Neural cell (in vitro differentiated cells): ENCODE measurements around the gene KLHDC7B. TPM values are rescaled to one million over a fixed set of nuclear protein-coding genes. Genes with fewer than 3 reads are reported as not detected.

Source experiments
- H2AFZ ChIP-seq: fragments of 200-600, 300-800 bp; sonication (generic), shearing (Covaris generic); 2 replicates; pipeline ENCODE4 v1.6.0; 2014; ENCODE audit warnings: low read depth, mild to moderate bottlenecking, antibody characterized with exemption, low read length, moderate library complexity
- H3F3A ChIP-seq: fragments of 200-600 bp; shearing (Covaris generic); 2 replicates; pipeline ENCODE4 v1.6.1; 2016; ENCODE audit warnings: mild to moderate bottlenecking, moderate library complexity, mixed read lengths, antibody characterized with exemption, low read length; ENCODE audit not compliant: insufficient read depth, poor library complexity, severe bottlenecking
- H3K27ac ChIP-seq: fragments of 200-600, 300-800 bp; sonication (generic), shearing (Covaris generic); 2 replicates; pipeline ENCODE4 v1.5.1; 2014; ENCODE audit warnings: mild to moderate bottlenecking, low read length, moderate library complexity
- H3K27me3 ChIP-seq: fragments of 300-800, 200-600 bp; sonication (generic), shearing (Covaris generic); 2 replicates; pipeline ENCODE4 v1.6.0; 2014; ENCODE audit warnings: mild to moderate bottlenecking, low read depth, low read length, moderate library complexity; ENCODE audit not compliant: insufficient read depth
- H3K36me3 ChIP-seq: fragments of 300-800, 200-600 bp; sonication (generic), shearing (Covaris generic); 2 replicates; pipeline ENCODE4 v1.5.1; 2014; ENCODE audit warnings: mild to moderate bottlenecking, antibody characterized with exemption, low read length, moderate library complexity; ENCODE audit not compliant: insufficient read depth
- H3K4me2 ChIP-seq: fragments of 300-800, 200-600 bp; sonication (generic), shearing (Covaris generic); 2 replicates; pipeline ENCODE4 v1.6.0; 2014; ENCODE audit warnings: mild to moderate bottlenecking, low read length
- H3K4me3 ChIP-seq: fragments of 300-800, 200-600 bp; sonication (generic), shearing (Covaris generic); 2 replicates; pipeline ENCODE4 v1.5.1; 2014; ENCODE audit warnings: mild to moderate bottlenecking, low read length, moderate library complexity
- H3K79me2 ChIP-seq: fragments of 200-600 bp; shearing (Covaris generic); replicated peaks from 2 replicates; pipeline ENCODE4 v1.6.0; 2014; ENCODE audit warnings: mild to moderate bottlenecking, low read length, moderate library complexity; ENCODE audit not compliant: insufficient read depth
- H3K9ac ChIP-seq: fragments of 300-800, 200-600 bp; sonication (generic), shearing (Covaris generic); 2 replicates; pipeline ENCODE4 v1.6.1; 2016; ENCODE audit warnings: mild to moderate bottlenecking, low read length, mixed read lengths
- H3K9me2 ChIP-seq: fragments of 200-600 bp; shearing (Covaris generic); 2 replicates; pipeline ENCODE4 v1.6.1; 2016; ENCODE audit warnings: mild to moderate bottlenecking, low read length, mixed read lengths; ENCODE audit not compliant: insufficient read depth
- H3K9me3 ChIP-seq: fragments of 200-600, 300-800 bp; sonication (generic), shearing (Covaris generic); 2 replicates; pipeline ENCODE4 v1.6.1; 2016; ENCODE audit warnings: mild to moderate bottlenecking, mixed run types, low read length, moderate library complexity, mixed read lengths
- H4K20me1 ChIP-seq: fragments of 200-600 bp; shearing (Covaris generic); 2 replicates; pipeline ENCODE4 v1.6.1; 2016; ENCODE audit warnings: mild to moderate bottlenecking, mixed run types; ENCODE audit not compliant: insufficient read depth
- CTCF ChIP-seq: fragments of 450-650 bp; IDR thresholded peaks from 2 replicates; pipeline ENCODE4 v1.5.1; 2014; ENCODE audit warnings: antibody characterized with exemption, mild to moderate bottlenecking, moderate library complexity; ENCODE audit not compliant: poor library complexity, severe bottlenecking
- EP300 ChIP-seq: fragments of 450-650 bp; conservative IDR thresholded peaks from 2 replicates; pipeline ENCODE4 v1.6.1; 2014; ENCODE audit warnings: antibody characterized with exemption, mild to moderate bottlenecking, moderate library complexity; ENCODE audit not compliant: poor library complexity, severe bottlenecking
- EZH2 ChIP-seq: fragments of 200-600, 300-800 bp; shearing (Covaris generic), sonication (generic); IDR thresholded peaks from 2 replicates; pipeline ENCODE4 v1.6.1; 2014; ENCODE audit warnings: antibody characterized with exemption, low read length, borderline replicate concordance, mild to moderate bottlenecking; ENCODE audit not compliant: insufficient read depth, poor library complexity, severe bottlenecking
- MXI1 ChIP-seq: fragments of 450-650 bp; conservative IDR thresholded peaks from 2 replicates; pipeline ENCODE4 v1.6.1; 2014; ENCODE audit warnings: antibody characterized with exemption, mild to moderate bottlenecking; ENCODE audit not compliant: poor library complexity, severe bottlenecking
- POLR2AphosphoS5 ChIP-seq: IDR thresholded peaks from 2 replicates; pipeline ENCODE4 v1.6.1; 2012
- RAD21 ChIP-seq: fragments of 450-650 bp; conservative IDR thresholded peaks from 2 replicates; pipeline ENCODE4 v1.6.1; 2014; ENCODE audit warnings: antibody characterized with exemption, mild to moderate bottlenecking, moderate library complexity
- REST ChIP-seq: IDR thresholded peaks from 2 replicates; pipeline ENCODE4 v1.6.1; 2012; ENCODE audit warnings: borderline replicate concordance
- SMC3 ChIP-seq: fragments of 450-650 bp; conservative IDR thresholded peaks from 2 replicates; pipeline ENCODE4 v1.6.1; 2014; ENCODE audit warnings: antibody characterized with exemption, mild to moderate bottlenecking, moderate library complexity; ENCODE audit not compliant: poor library complexity
- TAF1 ChIP-seq: IDR thresholded peaks from 2 replicates; pipeline ENCODE4 v1.6.1; 2012; ENCODE audit warnings: low read depth
- polyA plus RNA-seq: library from polyadenylated mRNA; depleted of rRNA; stranded (reverse); fragments of >200 nt; gene quantifications from 2 replicates; pipeline ENCODE4 v1.2.3, GENCODE V29; 2014

KLHDC7B gene
- polyA plus RNA-seq, 1 donor from 2014 or later, result not detected

- Histone ChIP-seq H3K9me2 (no peaks in the 10 kb centered on the region), H3K27ac (no peak overlapping the region), H3K27me3 (no peaks in the 10 kb centered on the region), H3K4me3 (no peak overlapping the region), H3K36me3 (no peaks in the 10 kb centered on the region), H3K4me2 (no peak overlapping the region), H3F3A (no peaks in the 10 kb centered on the region), H3K9me3 (no peaks in the 10 kb centered on the region), H3K79me2 (peaks cover 7% of the 10 kb centered on the region), H3K9ac (no peak overlapping the region), H2AFZ (no peak overlapping the region), H4K20me1 (no peaks in the 10 kb centered on the region)
- TF ChIP-seq EP300 (no peak), TAF1 (no peak), POLR2AphosphoS5 (no peak), CTCF (no peak), EZH2 (no peak), RAD21 (no peak), SMC3 (no peak), REST (no peak), MXI1 (no peak)
Observed at GRCh38 chr22:50516891-50517290, 28.8 kb upstream of the KLHDC7B start.

- Histone ChIP-seq H3K4me3 (no peak overlapping the region), H3K9ac (no peak overlapping the region), H3K27ac (no peak overlapping the region), H4K20me1 (no peaks in the 10 kb centered on the region), H3K27me3 (no peaks in the 10 kb centered on the region), H3K4me2 (no peak overlapping the region), H3K36me3 (no peaks in the 10 kb centered on the region), H3K9me3 (no peaks in the 10 kb centered on the region), H3F3A (no peaks in the 10 kb centered on the region), H3K79me2 (peaks cover 3% of the 10 kb centered on the region), H2AFZ (no peak overlapping the region), H3K9me2 (no peaks in the 10 kb centered on the region)
- TF ChIP-seq REST, result no peak
- no peak for TF ChIP-seq SMC3
- no peak for TF ChIP-seq CTCF
- TF ChIP-seq EP300, result no peak
- no peak for TF ChIP-seq TAF1
- TF ChIP-seq EZH2, result no peak
- no peak for TF ChIP-seq POLR2AphosphoS5
- no peak for TF ChIP-seq MXI1
- no peak for TF ChIP-seq RAD21
Observed at GRCh38 chr22:50517495-50518260, 28.0 kb upstream of the KLHDC7B start.
